CD4-positive, alpha-beta T cell (primary cell): ENCODE results near the gene ABTB1. TPM values are rescaled to one million over a fixed set of nuclear protein-coding genes. Genes with fewer than 3 reads are reported as not detected.

ENCODE experiments used
- ATAC-seq: fragments of 200-7000 bp; cut with Tn5 transposase; one replicate; pipeline ENCODE4 v1.10.0; 2022; ENCODE audit warnings: mild to moderate bottlenecking; ENCODE audit not compliant: poor library complexity
- CTCF ChIA-PET: fragments of 350-600 bp; sonication (Branson Sonifier 250); formaldehyde crosslinking; loops from one replicate; lab custom pipeline; 2021; ENCODE audit warnings: antibody characterized with exemption, inconsistent platforms; lab: Charles Lee
- POLR2A ChIA-PET: fragments of 350-600 bp; sonication (Branson Sonifier 250); formaldehyde crosslinking; loops from one replicate; lab custom pipeline; 2021; ENCODE audit warnings: antibody characterized with exemption, inconsistent platforms; lab: Charles Lee
- DNase-seq, 14 experiments: peaks; one replicate each; pipeline ENCODE4 v3.0.0-alpha.2; 2013 to 2020; ENCODE audit warnings: mixed read lengths in 2 of 14
- H3K27ac ChIP-seq, 2 donors: one replicate each; pipeline versions ENCODE4 v1.5.1 to v1.7.0; 2013; ENCODE audit warnings: low read length in 2 of 2, low read depth in 1 of 2, mild to moderate bottlenecking in 1 of 2
- H3K27me3 ChIP-seq, 2 experiments: 1 replicate in 1 of 2; 2 replicates in 1 of 2; pipeline versions ENCODE4 v1.6.1 to v1.7.0; 2013; ENCODE audit warnings: low read length in 2 of 2, control low read depth in 1 of 2, mild to moderate bottlenecking in 1 of 2, moderate library complexity in 1 of 2; ENCODE audit not compliant: insufficient read depth in 2 of 2, control insufficient read depth in 1 of 2
- H3K36me3 ChIP-seq: one replicate; pipeline ENCODE4 v1.6.1; 2013; ENCODE audit warnings: low read length, control low read depth; ENCODE audit not compliant: insufficient read depth
- H3K4me1 ChIP-seq: one replicate; pipeline ENCODE4 v1.6.1; 2013; ENCODE audit warnings: low read length, control low read depth; ENCODE audit not compliant: insufficient read depth
- H3K4me3 ChIP-seq: one replicate; pipeline ENCODE4 v1.5.1; 2013; ENCODE audit warnings: mild to moderate bottlenecking, low read length, moderate library complexity
- H3K9me3 ChIP-seq, 2 experiments: 1 replicate in 1 of 2; 2 replicates in 1 of 2; pipeline versions ENCODE4 v1.6.1 to v1.7.0; 2013; ENCODE audit warnings: low read length in 2 of 2, mild to moderate bottlenecking in 2 of 2, control low read depth in 1 of 2, moderate library complexity in 1 of 2; ENCODE audit not compliant: control insufficient read depth in 1 of 2, insufficient read depth in 1 of 2
- H3K27ac Mint-ChIP-seq: one replicate; pipeline ENCODE4 v1.8.0; 2020; ENCODE audit warnings: mixed read lengths
- H3K27me3 Mint-ChIP-seq: one replicate; pipeline ENCODE4 v1.8.0; 2021; ENCODE audit warnings: mixed read lengths
- H3K36me3 Mint-ChIP-seq: one replicate; pipeline ENCODE4 v1.8.0; 2021; ENCODE audit warnings: low read depth, mixed read lengths
- H3K4me1 Mint-ChIP-seq: one replicate; pipeline ENCODE4 v1.8.0; 2021; ENCODE audit warnings: low read depth, mixed read lengths
- H3K4me3 Mint-ChIP-seq: one replicate; pipeline ENCODE4 v1.8.0; 2020; ENCODE audit warnings: mild to moderate bottlenecking, mixed read lengths
- H3K9me3 Mint-ChIP-seq: one replicate; pipeline ENCODE4 v1.8.0; 2020; ENCODE audit warnings: mixed read lengths
- CTCF ChIP-seq: fragments of 200-600 bp; IDR thresholded peaks from one replicate; pipeline ENCODE4 v1.8.0; 2022; ENCODE audit warnings: antibody characterized with exemption, mild to moderate bottlenecking
- intact Hi-C, 2 experiments: fragments of 100-400 bp; cut with DNase I in 1 of 2; cut with micrococcal nuclease in 1 of 2; formaldehyde crosslinking; loops; one replicate each; pipeline versions ENCODE4 v1.15.1 to v1.9.0; 2023 to 2025; cut with DNase I, micrococcal nuclease
- total RNA-seq, 174 experiments: library from RNA in 2 of 174; stranded (reverse) in 2 of 174; gene quantifications; one replicate each; pipeline ENCODE4 v1.2.3 and lab custom pipeline; 2021 to 2026

ABTB1 gene
- total RNA-seq, 2 experiments from 2014 or later = 116 to 118 TPM

- no peak for TF ChIP-seq CTCF
- ATAC-seq (no peak), DNase-seq (no peak)
- ChIA-PET CTCF (no interaction called here), POLR2A (no interaction called here)
- Mint-ChIP-seq H3K27ac (no peak overlapping the region), H3K9me3 (no peaks in the 10 kb centered on the region), H3K27me3 (peaks cover 3% of the 10 kb centered on the region), H3K4me3 (no peak overlapping the region), H3K36me3 (no peaks in the 10 kb centered on the region), H3K4me1 (no peaks in the 10 kb centered on the region)
- no peaks in the 10 kb centered on the region for H3K4me1 ChIP-seq
- no peaks in the 10 kb centered on the region for H3K36me3 ChIP-seq
- H3K4me3 ChIP-seq = no peak overlapping the region
- intact Hi-C loops = no loop called here
- H3K27me3 ChIP-seq = peaks cover 0 to 6% of the 10 kb centered on the region in 2 experiments
- no peaks in the 10 kb centered on the region for H3K9me3 ChIP-seq
- no peak overlapping the region for H3K27ac ChIP-seq
These were observed 49.5 kb downstream of the ABTB1 start for GRCh38 chr3:127722091-127722784.

GRCh38 chr3:127723011-127723567, 50.3 kb downstream of the ABTB1 start:
- no peaks in the 10 kb centered on the region for H3K4me1 ChIP-seq
- H3K4me1 Mint-ChIP-seq = no peaks in the 10 kb centered on the region
- peaks cover 3% of the 10 kb centered on the region for H3K27me3 Mint-ChIP-seq
- CTCF ChIA-PET = no interaction called here
- no peak overlapping the region for H3K27ac Mint-ChIP-seq
- H3K27me3 ChIP-seq = peaks cover 0 to 6% of the 10 kb centered on the region in 2 experiments
- no peaks in the 10 kb centered on the region for H3K9me3 Mint-ChIP-seq
- no peaks in the 10 kb centered on the region for H3K36me3 ChIP-seq
- DNase-seq (no peak), ATAC-seq (no peak)
- no peak for TF ChIP-seq CTCF
- H3K27ac ChIP-seq = no peak overlapping the region
- H3K4me3 Mint-ChIP-seq = no peak overlapping the region
- intact Hi-C loops = no loop called here
- H3K4me3 ChIP-seq = no peak overlapping the region
- no peaks in the 10 kb centered on the region for H3K9me3 ChIP-seq
- POLR2A ChIA-PET = no interaction called here
- no peaks in the 10 kb centered on the region for H3K36me3 Mint-ChIP-seq

- ChIA-PET POLR2A (no interaction called here), CTCF (no interaction called here)
- H3K4me1 Mint-ChIP-seq = no peaks in the 10 kb centered on the region
These were observed 54.1 kb downstream of the ABTB1 start for GRCh38 chr3:127726894-127727293.

More at GRCh38 chr3:127726894-127727293, 54.1 kb downstream of the ABTB1 start:
- DNase-seq = no peak
- Histone ChIP-seq H3K4me1 (no peaks in the 10 kb centered on the region), H3K4me3 (no peak overlapping the region), H3K27me3 (peaks cover 0 to 6% of the 10 kb centered on the region in 2 experiments), H3K27ac (no peak overlapping the region), H3K36me3 (no peaks in the 10 kb centered on the region), H3K9me3 (no peaks in the 10 kb centered on the region)
- TF ChIP-seq CTCF = no peak
- ATAC-seq = no peak
- H3K27ac Mint-ChIP-seq = no peak overlapping the region
- H3K36me3 Mint-ChIP-seq = no peaks in the 10 kb centered on the region
- H3K9me3 Mint-ChIP-seq = no peaks in the 10 kb centered on the region
- H3K4me3 Mint-ChIP-seq = no peak overlapping the region
- intact Hi-C loops = no loop called here
- peaks cover 9% of the 10 kb centered on the region for H3K27me3 Mint-ChIP-seq
